Fibroblast of lung (primary cell): Measurements from ENCODE around the gene STIM1. TPM values are rescaled to one million over a fixed set of nuclear protein-coding genes. Genes with fewer than 3 reads are reported as not detected.

Experiments
- DNase-seq, 2 donors: peaks; one replicate each; pipeline versions ENCODE4 v3.0.0 to v3.0.0-alpha.2; 2010; ENCODE audit warnings: low read depth in 2 of 2
- H2AFZ ChIP-seq: 2 replicates; pipeline ENCODE4 v1.5.1; 2012; ENCODE audit warnings: low read length, control low read depth, inconsistent platforms
- H3K27ac ChIP-seq: 2 replicates; pipeline ENCODE4 v1.5.1; 2011; ENCODE audit warnings: low read length, control low read depth; ENCODE audit not compliant: insufficient read depth
- H3K27me3 ChIP-seq: 2 replicates; pipeline ENCODE4 v1.5.1; 2011; ENCODE audit warnings: mild to moderate bottlenecking, low read length; ENCODE audit not compliant: control insufficient read depth, insufficient read depth
- H3K36me3 ChIP-seq: 2 replicates; pipeline ENCODE4 v1.5.1; 2011; ENCODE audit warnings: low read length; ENCODE audit not compliant: control insufficient read depth, insufficient read depth
- H3K4me1 ChIP-seq: 2 replicates; pipeline ENCODE4 v1.5.1; 2011; ENCODE audit warnings: low read length; ENCODE audit not compliant: control insufficient read depth, insufficient read depth; ENCODE audit errors: extremely low read depth
- H3K4me2 ChIP-seq: 2 replicates; pipeline ENCODE4 v1.5.1; 2011; ENCODE audit warnings: low read length, control low read depth; ENCODE audit not compliant: insufficient read depth; ENCODE audit errors: extremely low read depth
- H3K4me3 ChIP-seq, 4 experiments: fragments of 200-600 bp in 1 of 4; sonication (generic) in 1 of 4; replicated peaks in 1 of 4; 2 replicates each; pipeline ENCODE4 v1.5.1; 2011 to 2016; ENCODE audit warnings: low read length in 4 of 4, low read depth in 3 of 4, mild to moderate bottlenecking in 3 of 4, control low read depth in 2 of 4, inconsistent platforms in 1 of 4, mixed read lengths in 1 of 4; ENCODE audit not compliant: insufficient read depth in 1 of 4; ENCODE audit errors: control extremely low read depth in 1 of 4
- H3K79me2 ChIP-seq: 2 replicates; pipeline ENCODE4 v1.5.1; 2012; ENCODE audit warnings: mild to moderate bottlenecking, low read length, inconsistent platforms; ENCODE audit not compliant: control insufficient read depth, insufficient read depth
- H3K9ac ChIP-seq: 2 replicates; pipeline ENCODE4 v1.5.1; 2011; ENCODE audit warnings: mild to moderate bottlenecking, low read length, control low read depth; ENCODE audit not compliant: insufficient read depth
- H3K9me3 ChIP-seq: 2 replicates; pipeline ENCODE4 v1.5.1; 2012; ENCODE audit warnings: low read depth, low read length; ENCODE audit not compliant: control insufficient read depth, insufficient read depth
- H4K20me1 ChIP-seq: 2 replicates; pipeline ENCODE4 v1.5.1; 2011; ENCODE audit warnings: low read length; ENCODE audit not compliant: control insufficient read depth, insufficient read depth; ENCODE audit errors: extremely low read depth
- CTCF ChIP-seq, 2 donors: IDR thresholded peaks in 1 of 2; conservative IDR thresholded peaks in 1 of 2; 1 replicate in 1 of 2; 2 replicates in 1 of 2; pipeline ENCODE4 v1.5.1; 2011 to 2012; ENCODE audit warnings: low read length in 2 of 2, control low read depth in 1 of 2, inconsistent platforms in 1 of 2, low read depth in 1 of 2, mild to moderate bottlenecking in 1 of 2
- EZH2 ChIP-seq: IDR thresholded peaks from 2 replicates; pipeline ENCODE4 v1.5.1; 2012; ENCODE audit warnings: low read length, control low read depth, mild to moderate bottlenecking; ENCODE audit errors: missing control alignments
- polyA plus RNA-seq, 2 donors: library from polyadenylated mRNA; depleted of rRNA in 1 of 2; stranded (reverse) in 1 of 2; unstranded in 1 of 2; fragments of >200 nt; gene quantifications; 2 replicates each; pipeline ENCODE4 v1.2.1, GENCODE V29; 2011 to 2012; ENCODE audit warnings: missing spikeins in 1 of 2
- total RNA-seq: library from RNA; depleted of rRNA; stranded (reverse); fragments of >200 nt; gene quantifications from 2 replicates; pipeline ENCODE4 v1.2.1, GENCODE V29; 2014

STIM1 gene
- total and polyA plus RNA-seq, 2 donors (not counting 1 experiment from before 2014, with no cell fraction given): 38.1 to 44.6 TPM

GRCh38 chr11:3827434-3828186 lies 27.9 kb upstream of the STIM1 start:
- Histone ChIP-seq H3K27ac (no peak overlapping the region), H2AFZ (no peak overlapping the region), H3K9ac (no peak overlapping the region), H3K4me3 (no peak overlapping the region), H4K20me1 (no peaks in the 10 kb centered on the region), H3K27me3 (no peaks in the 10 kb centered on the region), H3K9me3 (no peaks in the 10 kb centered on the region), H3K4me1 (no peaks in the 10 kb centered on the region), H3K36me3 (peaks cover 5% of the 10 kb centered on the region), H3K79me2 (peaks cover 28% of the 10 kb centered on the region), H3K4me2 (no peak overlapping the region)
- no peak for TF ChIP-seq EZH2
- no peak for TF ChIP-seq CTCF (conservative IDR thresholded peaks at IDR 0.05 in 1 of 2, IDR thresholded peaks at IDR 0.05 in 1 of 2; ENCODE audit: low read depth in 1 of 2, low read length in 2 of 2)
- no peak for DNase-seq

- no peak overlapping the region for H3K4me2 ChIP-seq
- H3K9ac ChIP-seq: no peak overlapping the region
- peaks cover 5% of the 10 kb centered on the region for H3K36me3 ChIP-seq
- no peak overlapping the region for H2AFZ ChIP-seq
- no peaks in the 10 kb centered on the region for H4K20me1 ChIP-seq
- H3K79me2 ChIP-seq: peaks cover 51% of the 10 kb centered on the region
- peaks cover 1% of the 10 kb centered on the region for H3K4me1 ChIP-seq
- H3K4me3 ChIP-seq: no peak overlapping the region
- H3K27ac ChIP-seq: no peak overlapping the region
- H3K27me3 ChIP-seq: no peaks in the 10 kb centered on the region
- TF ChIP-seq CTCF (conservative IDR thresholded peaks at IDR 0.05 in 1 of 2, IDR thresholded peaks at IDR 0.05 in 1 of 2; ENCODE audit: low read depth in 1 of 2, low read length in 2 of 2): no peak
- TF ChIP-seq EZH2: no peak
- DNase-seq: no peak
- H3K9me3 ChIP-seq: no peaks in the 10 kb centered on the region
Measured at GRCh38 chr11:3830088-3830487, 25.4 kb upstream of the STIM1 start.

- no peak for DNase-seq
- Histone ChIP-seq H2AFZ (no peak overlapping the region), H3K9ac (no peak overlapping the region), H3K4me2 (no peak overlapping the region), H3K36me3 (peaks cover 5% of the 10 kb centered on the region), H3K27ac (no peak overlapping the region), H3K79me2 (peaks cover 57% of the 10 kb centered on the region), H3K4me3 (no peak overlapping the region), H3K27me3 (no peaks in the 10 kb centered on the region), H3K9me3 (no peaks in the 10 kb centered on the region), H4K20me1 (no peaks in the 10 kb centered on the region), H3K4me1 (peaks cover 2% of the 10 kb centered on the region)
- TF ChIP-seq EZH2 (no peak), CTCF (conservative IDR thresholded peaks at IDR 0.05 in 1 of 2, IDR thresholded peaks at IDR 0.05 in 1 of 2; ENCODE audit: low read depth in 1 of 2, low read length in 2 of 2) (no peak)
Measured at GRCh38 chr11:3830730-3831129, 24.7 kb upstream of the STIM1 start.
